ENCODE data around the gene POGLUT3.

The POGLUT3 gene

GRCh38 chr11:108541531-108541930 lies 43.3 kb upstream of the POGLUT3 start:
- no peak overlapping the region for H3K27ac ChIP-seq (replicated peaks; ENCODE audit: low read length)
- no peak for DNase-seq (ENCODE audit: low spot score)

GRCh38 chr11:108538502-108538901 lies 40.3 kb upstream of the POGLUT3 start:
- Histone ChIP-seq H3K27ac (replicated peaks; ENCODE audit: low read length) (no peak overlapping the region), H3K27me3 (ENCODE audit: control insufficient read depth in 3 of 3, insufficient read depth in 3 of 3, low read depth in 1 of 3, low read length in 3 of 3) (no peaks in the 10 kb centered on the region), H3K4ac (ENCODE audit: low read length) (no peak overlapping the region), H3K23ac (ENCODE audit: low read depth, low read length, poor library complexity) (no peak overlapping the region), H2BK15ac (ENCODE audit: low read length) (no peak overlapping the region), H3K4me2 (ENCODE audit: insufficient read depth, low read length, poor library complexity, severe bottlenecking) (no peak overlapping the region), H2BK120ac (ENCODE audit: low read depth, low read length) (no peak overlapping the region), H2AFZ (ENCODE audit: low read length) (peak overlapping the region; percentile 15), H3K4me1 (ENCODE audit: control insufficient read depth in 2 of 2, insufficient read depth in 1 of 2, low read depth in 1 of 2, low read length in 2 of 2) (peaks cover 8 to 9% of the 10 kb centered on the region in 2 donors), H3K4me3 (ENCODE audit: low read length in 2 of 2) (no peak overlapping the region), H3K9ac (ENCODE audit: low read depth, low read length, poor library complexity) (no peak overlapping the region), H2BK5ac (ENCODE audit: low read length) (no peak overlapping the region), H3K9me3 (replicated peaks in 1 of 2; ENCODE audit: control insufficient read depth in 2 of 2, insufficient read depth in 1 of 2, low read depth in 1 of 2, low read length in 2 of 2) (no peaks in the 10 kb centered on the region), H3K14ac (ENCODE audit: low read length) (no peak overlapping the region), H2BK12ac (ENCODE audit: low read length) (no peak overlapping the region), H3K36me3 (replicated peaks in 1 of 2; ENCODE audit: control insufficient read depth in 2 of 2, insufficient read depth in 2 of 2, low read length in 2 of 2) (no peaks in the 10 kb centered on the region), H4K8ac (ENCODE audit: low read depth, low read length) (no peak overlapping the region), H3K18ac (ENCODE audit: low read length) (no peak overlapping the region), H3K79me1 (ENCODE audit: low read depth, low read length) (no peaks in the 10 kb centered on the region), H4K91ac (ENCODE audit: low read depth, low read length, poor library complexity) (no peak overlapping the region), H2AK5ac (ENCODE audit: low read depth, low read length) (no peak overlapping the region)
- no CpG with 5 or more reads among the region's 4 CpGs for WGBS, 2 donors (ENCODE audit: extremely low coverage in 2 of 2, insufficient read length in 2 of 2, insufficient replicate concordance in 1 of 2)
- DNase-seq (ENCODE audit: low spot score) = no peak

More at GRCh38 chr11:108541531-108541930, 43.3 kb upstream of the POGLUT3 start:
- Histone ChIP-seq H3K9me3 (replicated peaks in 1 of 2; ENCODE audit: control insufficient read depth in 2 of 2, insufficient read depth in 1 of 2, low read depth in 1 of 2, low read length in 2 of 2) (no peaks in the 10 kb centered on the region), H2BK120ac (ENCODE audit: low read depth, low read length) (no peak overlapping the region), H3K4me3 (ENCODE audit: low read length in 2 of 2) (no peak overlapping the region), H3K79me1 (ENCODE audit: low read depth, low read length) (no peaks in the 10 kb centered on the region), H4K8ac (ENCODE audit: low read depth, low read length) (no peak overlapping the region), H3K27me3 (ENCODE audit: control insufficient read depth in 3 of 3, insufficient read depth in 3 of 3, low read depth in 1 of 3, low read length in 3 of 3) (peaks cover 0 to 2% (median 0%) of the 10 kb centered on the region in 3 experiments), H2BK12ac (ENCODE audit: low read length) (no peak overlapping the region), H2AFZ (ENCODE audit: low read length) (no peak overlapping the region), H2BK15ac (ENCODE audit: low read length) (no peak overlapping the region), H3K4me2 (ENCODE audit: insufficient read depth, low read length, poor library complexity, severe bottlenecking) (no peak overlapping the region), H4K91ac (ENCODE audit: low read depth, low read length, poor library complexity) (no peak overlapping the region), H3K4me1 (ENCODE audit: control insufficient read depth in 2 of 2, insufficient read depth in 1 of 2, low read depth in 1 of 2, low read length in 2 of 2) (peaks cover 9 to 11% of the 10 kb centered on the region in 2 donors), H2AK5ac (ENCODE audit: low read depth, low read length) (no peak overlapping the region), H3K36me3 (replicated peaks in 1 of 2; ENCODE audit: control insufficient read depth in 2 of 2, insufficient read depth in 2 of 2, low read length in 2 of 2) (no peaks in the 10 kb centered on the region), H3K23ac (ENCODE audit: low read depth, low read length, poor library complexity) (no peak overlapping the region), H2BK5ac (ENCODE audit: low read length) (no peak overlapping the region), H3K14ac (ENCODE audit: low read length) (no peak overlapping the region), H3K9ac (ENCODE audit: low read depth, low read length, poor library complexity) (no peak overlapping the region), H3K18ac (ENCODE audit: low read length) (no peak overlapping the region), H3K4ac (ENCODE audit: low read length) (no peak overlapping the region)

GRCh38 chr11:108538022-108538424 lies 39.8 kb upstream of the POGLUT3 start:
- H3K18ac ChIP-seq (ENCODE audit: low read length) = no peak overlapping the region
- no peak overlapping the region for H3K4me2 ChIP-seq (ENCODE audit: insufficient read depth, low read length, poor library complexity, severe bottlenecking)
- no peak overlapping the region for H4K8ac ChIP-seq (ENCODE audit: low read depth, low read length)
- no peak overlapping the region for H3K23ac ChIP-seq (ENCODE audit: low read depth, low read length, poor library complexity)
- H2BK5ac ChIP-seq (ENCODE audit: low read length) = no peak overlapping the region
- DNase-seq (ENCODE audit: low spot score) = no peak
- no peaks in the 10 kb centered on the region for H3K36me3 ChIP-seq (replicated peaks in 1 of 2; ENCODE audit: control insufficient read depth in 2 of 2, insufficient read depth in 2 of 2, low read length in 2 of 2)
- H3K27ac ChIP-seq (replicated peaks; ENCODE audit: low read length) = no peak overlapping the region
- H3K9ac ChIP-seq (ENCODE audit: low read depth, low read length, poor library complexity) = no peak overlapping the region
- no peaks in the 10 kb centered on the region for H3K9me3 ChIP-seq (replicated peaks in 1 of 2; ENCODE audit: control insufficient read depth in 2 of 2, insufficient read depth in 1 of 2, low read depth in 1 of 2, low read length in 2 of 2)
- no peak overlapping the region for H2AK5ac ChIP-seq (ENCODE audit: low read depth, low read length)
- H3K27me3 ChIP-seq (ENCODE audit: control insufficient read depth in 3 of 3, insufficient read depth in 3 of 3, low read depth in 1 of 3, low read length in 3 of 3) = no peaks in the 10 kb centered on the region
- H2AFZ ChIP-seq (ENCODE audit: low read length) = peak overlapping the region; percentile 15
- peaks cover 8 to 9% of the 10 kb centered on the region in 2 donors for H3K4me1 ChIP-seq (ENCODE audit: control insufficient read depth in 2 of 2, insufficient read depth in 1 of 2, low read depth in 1 of 2, low read length in 2 of 2)
- no peaks in the 10 kb centered on the region for H3K79me1 ChIP-seq (ENCODE audit: low read depth, low read length)
- H4K91ac ChIP-seq (ENCODE audit: low read depth, low read length, poor library complexity) = no peak overlapping the region
- no peak overlapping the region for H2BK120ac ChIP-seq (ENCODE audit: low read depth, low read length)
- no peak overlapping the region for H2BK15ac ChIP-seq (ENCODE audit: low read length)
- WGBS, 2 donors (ENCODE audit: extremely low coverage in 2 of 2, insufficient read length in 2 of 2, insufficient replicate concordance in 1 of 2) = no CpG with 5 or more reads among the region's 8 CpGs
- no peak overlapping the region for H3K4ac ChIP-seq (ENCODE audit: low read length)
- H2BK12ac ChIP-seq (ENCODE audit: low read length) = no peak overlapping the region
- no peak overlapping the region for H3K14ac ChIP-seq (ENCODE audit: low read length)
- no peak overlapping the region for H3K4me3 ChIP-seq (ENCODE audit: low read length in 2 of 2)

GRCh38 chr11:108536783-108537182 lies 38.6 kb upstream of the POGLUT3 start:
- H3K23ac ChIP-seq (ENCODE audit: low read depth, low read length, poor library complexity) = no peak overlapping the region
- H2BK5ac ChIP-seq (ENCODE audit: low read length) = no peak overlapping the region
- H3K4ac ChIP-seq (ENCODE audit: low read length) = no peak overlapping the region
- DNase-seq (ENCODE audit: low spot score) = no peak
- no peaks in the 10 kb centered on the region for H3K36me3 ChIP-seq (replicated peaks in 1 of 2; ENCODE audit: control insufficient read depth in 2 of 2, insufficient read depth in 2 of 2, low read length in 2 of 2)
- no peaks in the 10 kb centered on the region for H3K9me3 ChIP-seq (replicated peaks in 1 of 2; ENCODE audit: control insufficient read depth in 2 of 2, insufficient read depth in 1 of 2, low read depth in 1 of 2, low read length in 2 of 2)
- H3K14ac ChIP-seq (ENCODE audit: low read length) = no peak overlapping the region
- H3K27ac ChIP-seq (replicated peaks; ENCODE audit: low read length) = no peak overlapping the region
- peaks cover 8 to 9% of the 10 kb centered on the region in 2 donors for H3K4me1 ChIP-seq (ENCODE audit: control insufficient read depth in 2 of 2, insufficient read depth in 1 of 2, low read depth in 1 of 2, low read length in 2 of 2)
- H3K4me2 ChIP-seq (ENCODE audit: insufficient read depth, low read length, poor library complexity, severe bottlenecking) = no peak overlapping the region
- no peak overlapping the region for H2BK15ac ChIP-seq (ENCODE audit: low read length)
- no peak overlapping the region for H4K91ac ChIP-seq (ENCODE audit: low read depth, low read length, poor library complexity)
- no peak overlapping the region for H3K18ac ChIP-seq (ENCODE audit: low read length)
- H2AFZ ChIP-seq (ENCODE audit: low read length) = no peak overlapping the region
- H2BK12ac ChIP-seq (ENCODE audit: low read length) = no peak overlapping the region
- no peak overlapping the region for H3K9ac ChIP-seq (ENCODE audit: low read depth, low read length, poor library complexity)
- no peak overlapping the region for H4K8ac ChIP-seq (ENCODE audit: low read depth, low read length)
- H3K27me3 ChIP-seq (ENCODE audit: control insufficient read depth in 3 of 3, insufficient read depth in 3 of 3, low read depth in 1 of 3, low read length in 3 of 3) = no peaks in the 10 kb centered on the region
- no peak overlapping the region for H2AK5ac ChIP-seq (ENCODE audit: low read depth, low read length)
- H3K79me1 ChIP-seq (ENCODE audit: low read depth, low read length) = no peaks in the 10 kb centered on the region
- no peak overlapping the region for H3K4me3 ChIP-seq (ENCODE audit: low read length in 2 of 2)
- no CpG with 5 or more reads among the region's 5 CpGs for WGBS, 2 donors (ENCODE audit: extremely low coverage in 2 of 2, insufficient read length in 2 of 2, insufficient replicate concordance in 1 of 2)
- H2BK120ac ChIP-seq (ENCODE audit: low read depth, low read length) = no peak overlapping the region

Measured in neuronal stem cell (in vitro differentiated cells).